Suprapubic skin (tissue), 4 donors: ENCODE measurements around the gene MCTP2. TPM values are rescaled to one million over a fixed set of nuclear protein-coding genes. Genes with fewer than 3 reads are reported as not detected.

Source experiments
- DNase-seq, 2 donors: peaks; one replicate each; pipeline ENCODE4 v3.0.0-alpha.2; 2019; ENCODE audit warnings: low spot score in 2 of 2
- H3K27ac ChIP-seq: fragments of 200-600 bp; sonication (generic); one replicate; pipeline ENCODE4 v1.5.1; 2019
- H3K27me3 ChIP-seq: fragments of 200-600 bp; sonication (generic); one replicate; pipeline ENCODE4 v1.5.1; 2019
- H3K36me3 ChIP-seq: fragments of 200-600 bp; sonication (generic); one replicate; pipeline ENCODE4 v1.5.1; 2019
- H3K4me1 ChIP-seq: fragments of 200-600 bp; sonication (generic); one replicate; pipeline ENCODE4 v1.5.1; 2019
- H3K4me3 ChIP-seq: fragments of 200-600 bp; sonication (generic); one replicate; pipeline ENCODE4 v1.5.1; 2019; ENCODE audit warnings: mild to moderate bottlenecking
- H3K9me3 ChIP-seq: fragments of 200-600 bp; sonication (generic); one replicate; pipeline ENCODE4 v1.5.1; 2019
- CTCF ChIP-seq, 2 donors: fragments of 200-600 bp in 1 of 2; fragments of 450-650 bp in 1 of 2; sonication (generic) in 1 of 2; IDR thresholded peaks; one replicate each; pipeline ENCODE4 v1.5.1; 2016 to 2019; ENCODE audit warnings: antibody characterized with exemption in 2 of 2, mild to moderate bottlenecking in 1 of 2, moderate library complexity in 1 of 2
- EP300 ChIP-seq: sonication (generic); formaldehyde crosslinking; IDR thresholded peaks from one replicate; pipeline ENCODE4 v1.6.1; 2017; ENCODE audit warnings: antibody characterized with exemption
- POLR2A ChIP-seq, 2 donors: fragments of 450-650 bp; IDR thresholded peaks; one replicate each; pipeline ENCODE4 v1.6.1; 2017; ENCODE audit warnings: antibody characterized with exemption in 2 of 2, mild to moderate bottlenecking in 2 of 2, moderate library complexity in 2 of 2
- POLR2AphosphoS5 ChIP-seq, 3 donors: sonication (generic); formaldehyde crosslinking; IDR thresholded peaks; one replicate each; pipeline ENCODE4 v1.6.1; 2017; ENCODE audit warnings: antibody characterized with exemption in 3 of 3
- WGBS: methylation state at CpG from one replicate; pipeline ENCODE4 v1.1.5; 2018; 5-methylcytosine and 5-hydroxymethylcytosine counted together
- total RNA-seq, 4 donors: library from RNA; depleted of rRNA; stranded (reverse); fragments of >200 nt; gene quantifications; one replicate each; pipeline ENCODE4 v1.1.0, GENCODE V29; 2016

Gene MCTP2
- total RNA-seq, 4 donors from 2014 or later = 17.2 to 41.8 (median 20.5) TPM

GRCh38 chr15:94451466-94451865, 220.1 kb downstream of the MCTP2 start:
- whole genome bisulfite sequencing = 39% methylated on average over 1 of the region's 1 CpG
- no peak for DNase-seq
- H3K9me3 ChIP-seq = no peaks in the 10 kb centered on the region
- no peaks in the 10 kb centered on the region for H3K36me3 ChIP-seq
- H3K27ac ChIP-seq = no peak overlapping the region
- no peak for TF ChIP-seq CTCF (IDR thresholded peaks at IDR 0.05)
- TF ChIP-seq POLR2AphosphoS5 (IDR thresholded peaks at IDR 0.05) = no peak
- no peak for TF ChIP-seq EP300
- TF ChIP-seq POLR2A (IDR thresholded peaks at IDR 0.05) = no peak
- H3K27me3 ChIP-seq = no peaks in the 10 kb centered on the region
- H3K4me1 ChIP-seq = no peaks in the 10 kb centered on the region
- no peak overlapping the region for H3K4me3 ChIP-seq

GRCh38 chr15:94453227-94453988, 222.0 kb downstream of the MCTP2 start:
- no peak for DNase-seq
- Histone ChIP-seq H3K27ac (no peak overlapping the region), H3K36me3 (no peaks in the 10 kb centered on the region), H3K9me3 (no peaks in the 10 kb centered on the region), H3K4me3 (no peak overlapping the region), H3K27me3 (no peaks in the 10 kb centered on the region), H3K4me1 (no peaks in the 10 kb centered on the region)
- no peak for TF ChIP-seq POLR2A (IDR thresholded peaks at IDR 0.05)
- TF ChIP-seq CTCF (IDR thresholded peaks at IDR 0.05) = no peak
- no peak for TF ChIP-seq POLR2AphosphoS5 (IDR thresholded peaks at IDR 0.05)
- no peak for TF ChIP-seq EP300
- WGBS = 60% methylated on average over 1 of the region's 1 CpG

GRCh38 chr15:94455297-94455696, 223.9 kb downstream of the MCTP2 start:
- no peak for DNase-seq
- H3K4me1 ChIP-seq = no peaks in the 10 kb centered on the region
- no peak overlapping the region for H3K27ac ChIP-seq
- H3K36me3 ChIP-seq = no peaks in the 10 kb centered on the region
- H3K9me3 ChIP-seq = no peaks in the 10 kb centered on the region
- TF ChIP-seq POLR2A (IDR thresholded peaks at IDR 0.05) = no peak
- TF ChIP-seq POLR2AphosphoS5 (IDR thresholded peaks at IDR 0.05) = no peak
- no peak for TF ChIP-seq CTCF (IDR thresholded peaks at IDR 0.05)
- no peak for TF ChIP-seq EP300
- no peak overlapping the region for H3K4me3 ChIP-seq
- whole genome bisulfite sequencing = 95% methylated on average over 9 of the region's 9 CpGs
- H3K27me3 ChIP-seq = no peaks in the 10 kb centered on the region

GRCh38 chr15:94456226-94456625, 224.9 kb downstream of the MCTP2 start:
- Histone ChIP-seq H3K27ac (no peak overlapping the region), H3K27me3 (no peaks in the 10 kb centered on the region), H3K9me3 (no peaks in the 10 kb centered on the region), H3K4me1 (no peaks in the 10 kb centered on the region), H3K4me3 (no peak overlapping the region), H3K36me3 (no peaks in the 10 kb centered on the region)
- no peak for DNase-seq
- whole genome bisulfite sequencing = 79% methylated on average over 5 of the region's 5 CpGs
- TF ChIP-seq POLR2A (IDR thresholded peaks at IDR 0.05) (no peak), EP300 (no peak), POLR2AphosphoS5 (IDR thresholded peaks at IDR 0.05) (no peak), CTCF (IDR thresholded peaks at IDR 0.05) (no peak)

GRCh38 chr15:94457661-94458060, 226.3 kb downstream of the MCTP2 start:
- no peak overlapping the region for H3K4me3 ChIP-seq
- H3K9me3 ChIP-seq = no peaks in the 10 kb centered on the region
- H3K4me1 ChIP-seq = no peaks in the 10 kb centered on the region
- DNase-seq = no peak
- no peaks in the 10 kb centered on the region for H3K27me3 ChIP-seq
- no peaks in the 10 kb centered on the region for H3K36me3 ChIP-seq
- H3K27ac ChIP-seq = no peak overlapping the region
- WGBS = 85% methylated on average over 8 of the region's 8 CpGs
- TF ChIP-seq EP300 (no peak), POLR2A (IDR thresholded peaks at IDR 0.05) (no peak), CTCF (IDR thresholded peaks at IDR 0.05) (no peak), POLR2AphosphoS5 (IDR thresholded peaks at IDR 0.05) (no peak)
